OCI-LY1 (cell line): ENCODE data around the gene LCMT2.
A peak's percentile ranks its signal among the peaks of the same experiment; 100 is the strongest.

Experiments used
- H2AFZ ChIP-seq: fragments of 200-600 bp; sonication (generic), shearing (Covaris generic); 2 replicates; pipeline ENCODE4 v1.6.0; 2014; ENCODE audit warnings: antibody characterized with exemption, mild to moderate bottlenecking, low read length
- H3F3A ChIP-seq: fragments of 200-600 bp; sonication (generic), shearing (Covaris generic); 2 replicates; pipeline ENCODE4 v1.6.0; 2014; ENCODE audit warnings: mild to moderate bottlenecking, antibody characterized with exemption, low read length, moderate library complexity; ENCODE audit not compliant: insufficient read depth
- H3K27ac ChIP-seq: fragments of 200-600 bp; sonication (generic); 2 replicates; pipeline ENCODE4 v1.5.1; 2014; ENCODE audit warnings: low read length, mixed run types, mild to moderate bottlenecking, low read depth; ENCODE audit not compliant: poor library complexity, severe bottlenecking
- H3K27me3 ChIP-seq: fragments of 200-600 bp; sonication (generic); 2 replicates; pipeline ENCODE4 v1.6.0; 2014; ENCODE audit warnings: antibody characterized with exemption, mild to moderate bottlenecking, low read length, moderate library complexity; ENCODE audit not compliant: insufficient read depth
- H3K36me3 ChIP-seq: fragments of 200-600 bp; sonication (generic); 2 replicates; pipeline ENCODE4 v1.6.1; 2014; ENCODE audit warnings: mild to moderate bottlenecking, antibody characterized with exemption, low read length, moderate library complexity, mixed read lengths; ENCODE audit not compliant: insufficient read depth
- H3K4me1 ChIP-seq: fragments of 200-600 bp; sonication (generic); 2 replicates; pipeline ENCODE4 v1.5.1; 2014; ENCODE audit warnings: mild to moderate bottlenecking, low read length, moderate library complexity; ENCODE audit not compliant: insufficient read depth, severe bottlenecking
- H3K4me2 ChIP-seq: fragments of 200-600 bp; sonication (generic), shearing (Covaris generic); 2 replicates; pipeline ENCODE4 v1.6.1; 2014; ENCODE audit warnings: low read length
- H3K4me3 ChIP-seq: fragments of 200-600 bp; sonication (generic); 2 replicates; pipeline ENCODE4 v1.5.1; 2014; ENCODE audit warnings: low read length, low read depth, mild to moderate bottlenecking, mixed read lengths; ENCODE audit not compliant: poor library complexity, severe bottlenecking
- H3K79me2 ChIP-seq: fragments of 200-600 bp; shearing (Covaris generic); 2 replicates; pipeline ENCODE4 v1.6.1; 2016; ENCODE audit warnings: mixed run types, low read length, mixed read lengths; ENCODE audit not compliant: insufficient read depth
- H3K9ac ChIP-seq: fragments of 200-600 bp; sonication (generic), shearing (Covaris generic); 2 replicates; pipeline ENCODE4 v1.6.1; 2014; ENCODE audit warnings: mild to moderate bottlenecking, low read length, mixed read lengths
- H3K9me2 ChIP-seq: fragments of 200-600 bp; sonication (generic), shearing (Covaris generic); 2 replicates; pipeline ENCODE4 v1.6.1; 2014; ENCODE audit warnings: low read depth, mild to moderate bottlenecking, low read length, mixed read lengths
- H3K9me3 ChIP-seq: fragments of 200-600 bp; shearing (Covaris generic); 2 replicates; pipeline ENCODE4 v1.6.1; 2014; ENCODE audit warnings: low read length, mixed read lengths
- H4K20me1 ChIP-seq: fragments of 200-600 bp; sonication (generic), shearing (Covaris generic); 2 replicates; pipeline ENCODE4 v1.6.0; 2016; ENCODE audit warnings: mild to moderate bottlenecking, low read length; ENCODE audit not compliant: insufficient read depth
- CTCF ChIP-seq: fragments of 200-600 bp; sonication (generic), shearing (Covaris generic); IDR thresholded peaks from 2 replicates; pipeline ENCODE4 v1.5.1; 2017; ENCODE audit warnings: mild to moderate bottlenecking, antibody characterized with exemption, low read length, moderate library complexity, mixed read lengths
- EZH2 ChIP-seq: fragments of 200-600 bp; sonication (generic), shearing (Covaris generic); IDR thresholded peaks from 2 replicates; pipeline ENCODE4 v1.8.0; 2017; ENCODE audit warnings: borderline replicate concordance, mixed run types, mild to moderate bottlenecking, antibody characterized with exemption, low read length, moderate library complexity, mixed read lengths

The LCMT2 gene

GRCh38 chr15:43346305-43346704 is 15.9 kb upstream of the LCMT2 start:
- H2AFZ ChIP-seq, result no peak overlapping the region
- H4K20me1 ChIP-seq, result no peaks in the 10 kb centered on the region
- peaks cover 63% of the 10 kb centered on the region for H3K36me3 ChIP-seq
- no peaks in the 10 kb centered on the region for H3K9me2 ChIP-seq
- H3K4me2 ChIP-seq, result no peak overlapping the region
- no peaks in the 10 kb centered on the region for H3F3A ChIP-seq
- H3K27me3 ChIP-seq, result no peaks in the 10 kb centered on the region
- H3K4me3 ChIP-seq, result no peak overlapping the region
- no peaks in the 10 kb centered on the region for H3K4me1 ChIP-seq
- H3K9ac ChIP-seq, result no peak overlapping the region
- no peaks in the 10 kb centered on the region for H3K9me3 ChIP-seq
- TF ChIP-seq CTCF (peak; percentile 15; the same call in 1 of the 2 replicates), EZH2 (no peak)
- no peak overlapping the region for H3K27ac ChIP-seq
- H3K79me2 ChIP-seq, result no peaks in the 10 kb centered on the region

- Histone ChIP-seq H3K27ac (peak overlapping the region; percentile 74), H3K4me3 (peak overlapping the region; percentile 75), H3K27me3 (no peaks in the 10 kb centered on the region), H4K20me1 (no peaks in the 10 kb centered on the region), H3F3A (no peaks in the 10 kb centered on the region), H3K4me1 (peaks cover 28% of the 10 kb centered on the region), H3K79me2 (no peaks in the 10 kb centered on the region), H3K4me2 (peak overlapping the region; percentile 69), H2AFZ (peak overlapping the region; percentile 6; the same call in 1 of the 2 replicates), H3K9me3 (no peaks in the 10 kb centered on the region), H3K9ac (peak overlapping the region; percentile 85), H3K9me2 (no peaks in the 10 kb centered on the region), H3K36me3 (peaks cover 39% of the 10 kb centered on the region)
- no peak for TF ChIP-seq EZH2
Observed at GRCh38 chr15:43330780-43331087, 361 bp upstream of the LCMT2 start.

- Histone ChIP-seq H3K27me3 (no peaks in the 10 kb centered on the region), H4K20me1 (no peaks in the 10 kb centered on the region), H3K9me2 (no peaks in the 10 kb centered on the region), H3K9me3 (no peaks in the 10 kb centered on the region), H3K27ac (peak overlapping the region; percentile 74), H2AFZ (no peak overlapping the region; the same call in 1 of the 2 replicates), H3K9ac (peak overlapping the region; percentile 85), H3K36me3 (peaks cover 31% of the 10 kb centered on the region), H3K79me2 (no peaks in the 10 kb centered on the region), H3F3A (no peaks in the 10 kb centered on the region), H3K4me1 (peaks cover 28% of the 10 kb centered on the region), H3K4me2 (peak overlapping the region; percentile 69), H3K4me3 (peak overlapping the region; percentile 75)
- TF ChIP-seq EZH2, result no peak
- TF ChIP-seq CTCF, result no peak
Observed at GRCh38 chr15:43329217-43329959, 985 bp downstream of the LCMT2 start.
